GM18951 (cell line): ENCODE data around the gene SFTPA2.
"Not testable (repeated sequence)": the region's sequence is repeated elsewhere in the genome, so short reads cannot be mapped to it uniquely, and the experiment has no call there.

Experiments
- POLR2A ChIP-seq: IDR thresholded peaks from 4 replicates; pipeline ENCODE4 v1.6.1; 2011; ENCODE audit warnings: mild to moderate bottlenecking; ENCODE audit not compliant: insufficient read length, insufficient read depth; ENCODE audit errors: extremely low read depth
- in situ Hi-C: fragments of 300-500 bp; cut with MboI; formaldehyde crosslinking; loops from one replicate; pipeline ENCODE4 v1.12.0; 2022; ENCODE audit warnings: low sequenced_read_pairs, mixed read lengths, inconsistent platforms; ENCODE audit not compliant: unreplicated experiment

SFTPA2 gene

DNA sequence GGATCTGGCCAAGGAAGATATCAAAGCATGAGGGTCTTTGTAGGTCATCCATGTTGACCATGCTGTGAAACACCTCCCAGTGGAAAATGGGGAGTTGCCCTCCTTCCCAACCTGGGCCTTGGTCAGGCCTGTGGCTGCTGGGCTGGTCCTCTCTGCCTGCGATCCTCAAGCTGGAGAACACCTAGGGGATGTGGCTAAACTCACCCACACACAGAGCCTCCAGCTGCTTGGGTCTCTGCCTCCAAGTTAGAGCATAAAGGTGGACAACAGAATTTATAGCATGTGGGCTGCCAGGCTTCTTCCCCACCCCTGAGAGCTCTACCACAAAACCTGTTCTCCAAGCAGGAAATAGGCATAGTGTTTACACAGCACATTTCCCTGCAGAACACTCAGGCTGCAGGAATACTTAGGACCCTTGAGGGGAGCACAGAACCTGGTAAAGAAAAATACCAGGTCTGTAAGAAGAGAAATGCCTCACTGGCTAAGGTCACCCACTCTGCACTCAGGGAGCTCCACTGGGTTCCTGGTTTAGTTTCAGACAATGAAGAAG lies at the start of gene SFTPA2:
Gene SFTPA2, minus strand, starts transcription at position 248 of the 550 bp plus-strand sequence. CDS start 924 bp downstream, outside the sequence.
- no peak for TF ChIP-seq POLR2A
- in situ Hi-C loops = loop anchor here (25.0 kb wide), 1 partner anchor 377 kb away; the partner anchor contains the start of gene SFTPD

- TF ChIP-seq POLR2A = no peak
- in situ Hi-C loops = no loop called here
These were observed 48.5 kb upstream of the SFTPA2 start for GRCh38 chr10:79608505-79609375.

DNA sequence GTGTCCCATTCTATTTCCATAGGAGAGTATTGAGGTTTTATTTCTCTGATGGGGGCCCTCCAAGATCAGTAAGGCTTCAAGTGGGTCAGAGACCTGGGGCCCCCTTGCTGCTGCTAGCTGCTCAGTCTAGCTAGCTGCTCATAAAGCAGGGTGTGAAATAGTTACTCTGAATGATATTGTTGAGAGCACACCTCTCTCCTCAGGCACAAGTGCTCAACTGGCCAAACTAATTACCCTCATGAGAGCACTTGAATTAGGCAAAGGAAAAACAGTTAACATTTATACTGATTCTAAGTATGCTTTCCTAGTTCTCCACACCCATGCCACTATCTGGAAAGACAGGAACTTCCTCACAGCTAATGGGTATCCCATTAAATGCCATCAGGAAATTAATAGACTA lies 45.1 kb upstream of the SFTPA2 start:
- TF ChIP-seq POLR2A = no peak
- in situ Hi-C loops = no loop called here

GRCh38 chr10:79604294-79604693 lies 44.1 kb upstream of the SFTPA2 start:
- in situ Hi-C loops = no loop called here
- TF ChIP-seq POLR2A = no peak

- TF ChIP-seq POLR2A = no peak
- in situ Hi-C loops = no loop called here
These were observed 42.7 kb upstream of the SFTPA2 start for GRCh38 chr10:79602953-79603352.

GRCh38 chr10:79601939-79602338 lies 41.7 kb upstream of the SFTPA2 start:
- in situ Hi-C loops = no loop called here
- TF ChIP-seq POLR2A = no peak

- in situ Hi-C loops = not testable (repeated sequence)
These were observed 39.4 kb upstream of the SFTPA2 start for GRCh38 chr10:79599644-79600043.

DNA sequence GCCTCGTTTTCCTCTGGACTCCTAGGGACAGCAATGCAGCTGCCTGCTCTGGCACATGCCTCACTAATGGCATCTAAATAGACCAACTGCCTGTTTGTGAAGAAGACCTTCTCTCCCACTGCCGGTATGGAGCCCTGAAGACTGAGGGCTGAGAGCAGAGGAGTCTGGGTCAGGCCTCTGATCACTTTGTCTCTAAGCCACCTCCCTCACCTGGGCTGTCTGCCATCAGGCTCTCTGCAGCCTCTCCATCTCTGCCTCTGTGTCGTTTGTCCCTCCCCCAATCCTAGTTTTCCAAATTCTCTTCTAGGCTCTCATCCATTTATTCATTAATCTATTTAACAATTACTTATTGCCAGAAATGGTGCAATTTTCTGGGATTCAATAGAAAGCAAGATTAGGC lies 35.3 kb upstream of the SFTPA2 start:
- TF ChIP-seq POLR2A = no peak
- in situ Hi-C loops = no loop called here

DNA sequence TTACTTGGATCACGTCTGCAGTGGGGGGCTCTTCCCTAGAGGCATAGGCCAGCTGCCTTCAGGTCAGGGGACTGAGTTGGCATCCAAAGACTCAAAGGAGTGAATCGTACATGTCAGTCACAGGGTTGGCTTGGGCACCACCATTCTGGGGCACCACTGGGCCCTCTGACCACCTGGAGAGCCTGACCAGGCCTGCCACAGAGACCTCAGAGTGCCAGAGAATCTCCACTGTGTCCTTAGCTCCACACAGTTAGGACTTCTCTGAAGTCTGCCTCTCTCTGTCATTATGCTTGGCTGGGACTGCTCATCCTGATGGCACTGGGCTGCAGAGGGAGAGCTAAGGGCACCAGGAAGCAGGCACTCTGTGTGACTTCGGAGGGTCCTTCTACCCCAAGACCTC lies 34.4 kb upstream of the SFTPA2 start:
- in situ Hi-C loops = not testable (repeated sequence)

DNA sequence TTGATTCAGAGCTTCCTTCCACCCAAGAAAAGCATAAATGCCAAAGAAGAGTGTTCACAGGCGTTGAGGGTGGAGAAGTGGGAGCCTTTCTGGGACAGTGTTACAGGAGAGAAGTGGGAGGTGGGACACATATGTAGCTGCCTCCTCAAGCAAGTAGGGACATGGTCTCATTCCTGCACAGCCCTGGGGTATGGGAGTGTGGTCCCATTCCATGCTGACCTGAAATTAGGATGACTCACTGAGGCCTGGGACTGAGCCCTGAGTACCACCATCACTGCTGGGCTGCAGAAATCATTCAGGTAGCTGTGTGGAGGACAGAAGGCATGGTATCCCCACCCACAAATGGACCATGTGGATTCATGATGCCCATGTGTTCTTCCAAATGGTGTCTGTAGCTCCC lies 33.2 kb upstream of the SFTPA2 start:
- no peak for TF ChIP-seq POLR2A
- in situ Hi-C loops = no loop called here

DNA sequence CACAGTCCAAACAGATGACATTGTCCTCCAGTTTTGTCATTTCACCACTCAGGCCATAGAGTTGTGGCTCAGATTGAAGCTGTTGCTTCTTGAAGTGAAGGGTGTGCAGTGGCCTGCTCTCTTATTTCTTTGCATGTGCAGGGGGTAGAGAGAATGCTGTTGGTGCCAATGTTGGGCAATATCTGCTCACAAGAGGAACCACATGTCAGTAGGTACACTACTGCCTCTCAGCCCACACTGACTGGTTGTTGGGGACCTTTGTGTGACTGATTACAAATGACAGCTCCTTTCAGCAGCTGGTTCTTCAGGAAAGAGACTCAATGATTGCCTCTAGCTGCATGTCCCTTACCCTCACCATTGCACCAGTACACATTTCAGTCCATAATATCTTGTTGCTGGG lies 28.6 kb upstream of the SFTPA2 start:
- TF ChIP-seq POLR2A = no peak
- in situ Hi-C loops = no loop called here

GRCh38 chr10:79586933-79587332 lies 26.7 kb upstream of the SFTPA2 start:
- no peak for TF ChIP-seq POLR2A
- in situ Hi-C loops = no loop called here

- in situ Hi-C loops = no loop called here
- no peak for TF ChIP-seq POLR2A
These were observed 25.8 kb upstream of the SFTPA2 start for GRCh38 chr10:79585870-79586527.
